ENCODE results near the gene BLOC1S3.

Gene BLOC1S3

GRCh38 chr19:45178262-45179071 lies at the start of gene BLOC1S3:
Gene BLOC1S3, plus strand, starts transcription at chr19:45178784. Its CDS starts 513 bp downstream, at chr19:45179297.
- Histone ChIP-seq H3K4me3 (ENCODE audit: insufficient read depth, low read length, poor library complexity, severe bottlenecking) (peak within 1 kb of the TSS; percentile 90), H3K36me3 (ENCODE audit: low read length) (no peaks in the 10 kb centered on the region), H2AFZ (ENCODE audit: low read depth, low read length, severe bottlenecking) (peak within 1 kb of the TSS; percentile 90), H3K79me2 (ENCODE audit: insufficient read depth, low read length) (peaks cover 21% of the 10 kb centered on the region; the same call in 1 of the 2 replicates), H3K9ac (ENCODE audit: low read length) (peak within 1 kb of the TSS; percentile 78), H3K9me3 (ENCODE audit: insufficient read depth, low read length) (no peaks in the 10 kb centered on the region), H3K27ac (ENCODE audit: low read depth, low read length) (peak within 1 kb of the TSS; percentile 65), H3K4me2 (ENCODE audit: low read depth, low read length, poor library complexity, severe bottlenecking) (peak within 1 kb of the TSS; percentile 86), H3F3A (ENCODE audit: insufficient read depth) (no peaks in the 10 kb centered on the region), H3K9me2 (replicated peaks; ENCODE audit: insufficient read depth, low read length) (no peaks in the 10 kb centered on the region), H3K27me3 (ENCODE audit: low read length) (no peaks in the 10 kb centered on the region), H4K20me1 (ENCODE audit: low read depth, low read length) (no peaks in the 10 kb centered on the region)
- no peak for TF ChIP-seq CTCF (IDR thresholded peaks at IDR 0.05; ENCODE audit: insufficient read depth, low read length, poor library complexity, severe bottlenecking)
- no peak for TF ChIP-seq EZH2phosphoT487 (conservative IDR thresholded peaks at IDR 0.05; ENCODE audit: low read length)

- H3K27me3 ChIP-seq (ENCODE audit: low read length): no peaks in the 10 kb centered on the region
- H3K79me2 ChIP-seq (ENCODE audit: insufficient read depth, low read length): peaks cover 31% of the 10 kb centered on the region
- no peak overlapping the region for H3K4me3 ChIP-seq (ENCODE audit: insufficient read depth, low read length, poor library complexity, severe bottlenecking)
- no peak overlapping the region for H3K4me2 ChIP-seq (ENCODE audit: low read depth, low read length, poor library complexity, severe bottlenecking)
- no peak overlapping the region for H3K9ac ChIP-seq (ENCODE audit: low read length)
- H3K9me2 ChIP-seq (replicated peaks; ENCODE audit: insufficient read depth, low read length): no peaks in the 10 kb centered on the region
- H3K9me3 ChIP-seq (ENCODE audit: insufficient read depth, low read length): no peaks in the 10 kb centered on the region
- H4K20me1 ChIP-seq (ENCODE audit: low read depth, low read length): no peaks in the 10 kb centered on the region; the same call in 1 of the 2 replicates
- no peak overlapping the region for H3K27ac ChIP-seq (ENCODE audit: low read depth, low read length)
- no peaks in the 10 kb centered on the region for H3F3A ChIP-seq (ENCODE audit: insufficient read depth)
- no peaks in the 10 kb centered on the region for H3K36me3 ChIP-seq (ENCODE audit: low read length)
- H2AFZ ChIP-seq (ENCODE audit: low read depth, low read length, severe bottlenecking): no peak overlapping the region
- no peak for TF ChIP-seq EZH2phosphoT487 (conservative IDR thresholded peaks at IDR 0.05; ENCODE audit: low read length)
- no peak for TF ChIP-seq CTCF (IDR thresholded peaks at IDR 0.05; ENCODE audit: insufficient read depth, low read length, poor library complexity, severe bottlenecking)
Measured at GRCh38 chr19:45128806-45129205, 49.8 kb upstream of the BLOC1S3 start.

GRCh38 chr19:45130236-45130635 lies 48.3 kb upstream of the BLOC1S3 start:
- no peaks in the 10 kb centered on the region for H3K9me2 ChIP-seq (replicated peaks; ENCODE audit: insufficient read depth, low read length)
- H3K4me2 ChIP-seq (ENCODE audit: low read depth, low read length, poor library complexity, severe bottlenecking): no peak overlapping the region
- no peak overlapping the region for H3K27ac ChIP-seq (ENCODE audit: low read depth, low read length)
- no peak overlapping the region for H2AFZ ChIP-seq (ENCODE audit: low read depth, low read length, severe bottlenecking)
- no peaks in the 10 kb centered on the region for H3K36me3 ChIP-seq (ENCODE audit: low read length)
- H3K9ac ChIP-seq (ENCODE audit: low read length): no peak overlapping the region
- no peaks in the 10 kb centered on the region; the same call in 1 of the 2 replicates for H4K20me1 ChIP-seq (ENCODE audit: low read depth, low read length)
- peaks cover 26% of the 10 kb centered on the region for H3K79me2 ChIP-seq (ENCODE audit: insufficient read depth, low read length)
- no peaks in the 10 kb centered on the region for H3K9me3 ChIP-seq (ENCODE audit: insufficient read depth, low read length)
- H3F3A ChIP-seq (ENCODE audit: insufficient read depth): no peaks in the 10 kb centered on the region
- H3K4me3 ChIP-seq (ENCODE audit: insufficient read depth, low read length, poor library complexity, severe bottlenecking): no peak overlapping the region
- TF ChIP-seq CTCF (IDR thresholded peaks at IDR 0.05; ENCODE audit: insufficient read depth, low read length, poor library complexity, severe bottlenecking) (no peak), EZH2phosphoT487 (conservative IDR thresholded peaks at IDR 0.05; ENCODE audit: low read length) (no peak)
- H3K27me3 ChIP-seq (ENCODE audit: low read length): no peaks in the 10 kb centered on the region

Measured in SU-DHL-6 (cell line).